ENCODE results near the gene SLC22A15. TPM values are rescaled to one million over a fixed set of nuclear protein-coding genes. Genes with fewer than 3 reads are reported as not detected.

The SLC22A15 gene
- total and polyA plus RNA-seq, 4 donors = 5.3 to 16.4 (median 10.7) TPM

DNA sequence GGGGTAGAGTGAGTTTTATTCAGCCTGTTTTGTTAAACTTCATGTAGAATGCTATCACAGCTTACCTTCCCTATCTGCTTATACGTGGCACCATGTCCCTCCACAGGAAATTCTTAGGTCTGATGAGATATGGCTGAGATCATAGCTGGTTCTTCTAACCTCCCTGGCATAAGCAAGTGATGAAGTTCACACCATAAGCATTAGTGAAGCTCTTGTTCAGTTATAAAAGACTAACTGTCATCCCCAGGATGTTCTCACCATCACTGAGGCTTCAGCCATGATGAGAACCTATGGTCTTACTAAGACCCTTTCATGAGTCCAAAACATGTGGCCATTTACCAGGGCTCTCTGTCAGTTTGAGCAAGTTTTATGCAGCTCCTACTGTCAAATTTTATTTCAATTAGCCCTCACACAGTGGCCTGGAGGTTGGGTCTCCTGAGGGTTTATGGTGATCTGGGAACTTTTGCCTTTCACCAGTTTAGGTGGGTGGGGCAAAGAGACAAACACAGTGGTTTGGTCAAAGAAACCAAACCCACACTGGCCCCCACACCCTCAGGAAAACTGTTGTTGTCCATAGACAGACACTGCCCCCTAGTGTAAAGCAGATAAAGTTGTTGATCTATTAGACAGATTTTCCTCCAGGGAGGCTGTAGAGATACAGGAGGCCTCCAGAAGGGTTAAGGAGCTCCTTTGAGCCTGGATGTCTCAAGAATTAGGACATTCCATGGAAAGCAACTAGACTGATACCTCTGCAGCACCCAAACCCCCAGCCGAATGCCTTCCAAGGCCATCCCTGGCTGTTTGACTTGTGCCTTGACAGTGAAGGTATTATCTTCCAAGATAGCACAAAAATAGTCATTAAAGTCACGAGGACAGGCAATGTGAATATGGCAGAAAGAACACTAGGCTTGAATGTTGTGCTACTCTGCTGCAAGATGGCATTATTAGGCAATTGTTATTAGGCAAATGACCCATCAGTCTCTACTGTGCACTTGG, 5.0 kb downstream of the SLC22A15 start:
- Histone ChIP-seq H3K9me3 (ENCODE audit: control insufficient read depth in 4 of 4, insufficient read depth in 3 of 4, low read length in 3 of 4) (no peaks in the 10 kb centered on the region), H3K27me3 (ENCODE audit: control insufficient read depth in 3 of 3, insufficient read depth in 3 of 3, low read length in 2 of 3) (no peaks in the 10 kb centered on the region), H3K36me3 (ENCODE audit: control insufficient read depth in 4 of 4, insufficient read depth in 4 of 4, low read length in 4 of 4) (peaks cover 0 to 1% (median 0%) of the 10 kb centered on the region in 4 donors), H3K9ac (ENCODE audit: insufficient read depth in 1 of 2, low read length in 2 of 2) (no peak overlapping the region), H3K27ac (ENCODE audit: low read depth in 1 of 2, low read length in 1 of 2) (no peak overlapping the region), H3K4me3 (no peak overlapping the region), H3K4me1 (ENCODE audit: control insufficient read depth in 5 of 5, insufficient read depth in 5 of 5, low read length in 5 of 5) (peaks cover 0 to 6% (median 0%) of the 10 kb centered on the region in 5 donors)
- WGBS, 2 donors = 45 to 47% methylated on average over 3 of the region's 3 CpGs
- DNase-seq = peak in 2 of 3 donors; percentile 22 to 35
- TF ChIP-seq, protein P1, sequence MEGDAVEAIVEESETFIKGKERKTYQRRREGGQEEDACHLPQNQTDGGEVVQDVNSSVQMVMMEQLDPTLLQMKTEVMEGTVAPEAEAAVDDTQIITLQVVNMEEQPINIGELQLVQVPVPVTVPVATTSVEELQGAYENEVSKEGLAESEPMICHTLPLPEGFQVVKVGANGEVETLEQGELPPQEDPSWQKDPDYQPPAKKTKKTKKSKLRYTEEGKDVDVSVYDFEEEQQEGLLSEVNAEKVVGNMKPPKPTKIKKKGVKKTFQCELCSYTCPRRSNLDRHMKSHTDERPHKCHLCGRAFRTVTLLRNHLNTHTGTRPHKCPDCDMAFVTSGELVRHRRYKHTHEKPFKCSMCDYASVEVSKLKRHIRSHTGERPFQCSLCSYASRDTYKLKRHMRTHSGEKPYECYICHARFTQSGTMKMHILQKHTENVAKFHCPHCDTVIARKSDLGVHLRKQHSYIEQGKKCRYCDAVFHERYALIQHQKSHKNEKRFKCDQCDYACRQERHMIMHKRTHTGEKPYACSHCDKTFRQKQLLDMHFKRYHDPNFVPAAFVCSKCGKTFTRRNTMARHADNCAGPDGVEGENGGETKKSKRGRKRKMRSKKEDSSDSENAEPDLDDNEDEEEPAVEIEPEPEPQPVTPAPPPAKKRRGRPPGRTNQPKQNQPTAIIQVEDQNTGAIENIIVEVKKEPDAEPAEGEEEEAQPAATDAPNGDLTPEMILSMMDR (IDR thresholded peaks at IDR 0.05; ENCODE audit: control extremely low read depth, extremely low read depth) = peak; percentile 38
- no peak for ATAC-seq (ENCODE audit: insufficient read depth, low FRiP score)

DNA sequence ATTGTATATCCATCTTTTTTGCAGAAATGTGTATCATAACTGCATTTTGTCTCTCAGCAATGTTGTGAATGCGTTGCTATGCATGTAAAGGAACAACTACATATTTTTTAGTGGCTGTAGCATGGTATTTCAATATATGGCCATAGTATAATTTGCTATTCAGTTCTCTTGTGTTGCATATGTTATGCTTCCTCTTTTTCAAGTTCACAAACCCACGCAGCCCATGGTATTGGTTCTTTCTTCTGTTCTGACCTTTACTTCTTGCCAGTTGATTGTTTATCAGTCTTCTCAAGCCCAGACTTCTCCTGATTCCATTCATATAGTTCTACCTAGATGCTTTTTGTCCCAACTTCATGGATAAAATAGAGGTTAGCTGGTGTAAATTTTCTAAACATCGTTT, 6.1 kb downstream of the SLC22A15 start:
- WGBS, 2 donors = 42 to 59% methylated on average over 3 of the region's 3 CpGs

GRCh38 chr1:115983584-115983983, 7.3 kb downstream of the SLC22A15 start:
- no peak for ATAC-seq (ENCODE audit: insufficient read depth, low FRiP score)
- TF ChIP-seq, protein P1 (IDR thresholded peaks at IDR 0.05; ENCODE audit: control extremely low read depth, extremely low read depth) = no peak
- H3K9ac ChIP-seq (ENCODE audit: insufficient read depth in 1 of 2, low read length in 2 of 2) = no peak overlapping the region
- no peaks in the 10 kb centered on the region for H3K9me3 ChIP-seq (ENCODE audit: control insufficient read depth in 4 of 4, insufficient read depth in 3 of 4, low read length in 3 of 4)
- H3K4me3 ChIP-seq = no peak overlapping the region
- no peak for DNase-seq
- no peaks in the 10 kb centered on the region for H3K27me3 ChIP-seq (ENCODE audit: control insufficient read depth in 3 of 3, insufficient read depth in 3 of 3, low read length in 2 of 3)
- no peak overlapping the region for H3K27ac ChIP-seq (ENCODE audit: low read depth in 1 of 2, low read length in 1 of 2)
- H3K4me1 ChIP-seq (ENCODE audit: control insufficient read depth in 5 of 5, insufficient read depth in 5 of 5, low read length in 5 of 5) = no peaks in the 10 kb centered on the region
- 70 to 82% methylated on average over 3 of the region's 3 CpGs for WGBS, 2 donors
- peaks cover 0 to 1% (median 0%) of the 10 kb centered on the region in 4 donors for H3K36me3 ChIP-seq (ENCODE audit: control insufficient read depth in 4 of 4, insufficient read depth in 4 of 4, low read length in 4 of 4)

More for the DNA sequence above, 6.1 kb downstream of the SLC22A15 start:
- TF ChIP-seq, protein P1 (IDR thresholded peaks at IDR 0.05; ENCODE audit: control extremely low read depth, extremely low read depth) = no peak
- no peak overlapping the region for H3K9ac ChIP-seq (ENCODE audit: insufficient read depth in 1 of 2, low read length in 2 of 2)
- ATAC-seq (ENCODE audit: insufficient read depth, low FRiP score) = no peak
- DNase-seq = no peak
- H3K36me3 ChIP-seq (ENCODE audit: control insufficient read depth in 4 of 4, insufficient read depth in 4 of 4, low read length in 4 of 4) = peaks cover 0 to 1% (median 0%) of the 10 kb centered on the region in 4 donors
- H3K27me3 ChIP-seq (ENCODE audit: control insufficient read depth in 3 of 3, insufficient read depth in 3 of 3, low read length in 2 of 3) = no peaks in the 10 kb centered on the region
- H3K4me1 ChIP-seq (ENCODE audit: control insufficient read depth in 5 of 5, insufficient read depth in 5 of 5, low read length in 5 of 5) = peaks cover 0 to 4% (median 0%) of the 10 kb centered on the region in 5 donors
- no peak overlapping the region for H3K27ac ChIP-seq (ENCODE audit: low read depth in 1 of 2, low read length in 1 of 2)
- no peaks in the 10 kb centered on the region for H3K9me3 ChIP-seq (ENCODE audit: control insufficient read depth in 4 of 4, insufficient read depth in 3 of 4, low read length in 3 of 4)
- no peak overlapping the region for H3K4me3 ChIP-seq
